ENCODE data around the gene LTBP1.
A peak's percentile ranks its signal among the peaks of the same experiment; 100 is the strongest.

Gene LTBP1

GRCh38 chr2:33392366-33392765 is 445.6 kb downstream of the LTBP1 start:
- Histone ChIP-seq H3K27ac (replicated peaks) (no peak overlapping the region), H3K27me3 (ENCODE audit: insufficient read depth, poor library complexity, severe bottlenecking) (no peaks in the 10 kb centered on the region), H3K4me3 (replicated peaks; ENCODE audit: insufficient read depth, low read length) (no peak overlapping the region)

GRCh38 chr2:33395034-33395433 is 448.3 kb downstream of the LTBP1 start:
- Histone ChIP-seq H3K4me3 (replicated peaks; ENCODE audit: insufficient read depth, low read length) (no peak overlapping the region), H3K27me3 (ENCODE audit: insufficient read depth, poor library complexity, severe bottlenecking) (no peaks in the 10 kb centered on the region), H3K27ac (replicated peaks) (no peak overlapping the region)
- DNase-seq (ENCODE audit: low read depth in 1 of 2, low spot score in 1 of 2), result no peak
- no peak for TF ChIP-seq SPI1 (IDR thresholded peaks at IDR 0.05; ENCODE audit: borderline replicate concordance, low read depth)
- TF ChIP-seq POLR2AphosphoS5 (IDR thresholded peaks at IDR 0.05; ENCODE audit: low read depth), result no peak
- no peak for TF ChIP-seq REST (IDR thresholded peaks at IDR 0.05; ENCODE audit: insufficient replicate concordance, low read depth)
- TF ChIP-seq CTCF (IDR thresholded peaks at IDR 0.05; ENCODE audit: insufficient read depth, low read length), result no peak
- TF ChIP-seq GABPA (IDR thresholded peaks at IDR 0.05; ENCODE audit: low read depth), result no peak

More at GRCh38 chr2:33392366-33392765, 445.6 kb downstream of the LTBP1 start:
- no peak for TF ChIP-seq SPI1 (IDR thresholded peaks at IDR 0.05; ENCODE audit: borderline replicate concordance, low read depth)
- TF ChIP-seq REST (IDR thresholded peaks at IDR 0.05; ENCODE audit: insufficient replicate concordance, low read depth), result no peak
- DNase-seq (ENCODE audit: low read depth in 1 of 2, low spot score in 1 of 2), result no peak

GRCh38 chr2:33395655-33396249 is 449.0 kb downstream of the LTBP1 start:
- Histone ChIP-seq H3K27ac (replicated peaks) (no peak overlapping the region), H3K4me3 (replicated peaks; ENCODE audit: insufficient read depth, low read length) (no peak overlapping the region), H3K27me3 (ENCODE audit: insufficient read depth, poor library complexity, severe bottlenecking) (no peaks in the 10 kb centered on the region)
- TF ChIP-seq CTCF (IDR thresholded peaks at IDR 0.05; ENCODE audit: insufficient read depth, low read length) (peak; percentile 34), REST (IDR thresholded peaks at IDR 0.05; ENCODE audit: insufficient replicate concordance, low read depth) (no peak), SPI1 (IDR thresholded peaks at IDR 0.05; ENCODE audit: borderline replicate concordance, low read depth) (no peak)
- peak in 1 of 2 experiments; percentile 64 for DNase-seq (ENCODE audit: low read depth in 1 of 2, low spot score in 1 of 2)

Measured in HL-60 (cell line).